ENCODE data around the gene DDX39B. TPM values are rescaled to one million over a fixed set of nuclear protein-coding genes. Genes with fewer than 3 reads are reported as not detected.
"Not testable (repeated sequence)": the region's sequence is repeated elsewhere in the genome, so short reads cannot be mapped to it uniquely, and the experiment has no call there.

Gene DDX39B
- polyA plus RNA-seq, 5 donors = 573 to 737 (median 621) TPM

- not testable (repeated sequence) for DNase-seq
Observed at GRCh38 chr6:31487674-31488073, 54.1 kb downstream of the DDX39B start.

- not testable (repeated sequence) for DNase-seq
Observed at GRCh38 chr6:31486065-31486837, 55.6 kb downstream of the DDX39B start.

GRCh38 chr6:31485055-31485454 lies 56.7 kb downstream of the DDX39B start:
- DNase-seq = no peak

- DNase-seq = no peak
Observed at GRCh38 chr6:31483392-31483791, 58.4 kb downstream of the DDX39B start.

GRCh38 chr6:31480574-31480973 lies 61.2 kb downstream of the DDX39B start:
- DNase-seq = no peak

Other genes starting within 250 kb of the DDX39B start
- gene HLA-B, start 184.8 kb downstream of the DDX39B start, polyA plus RNA-seq (ENCODE audit: insufficient read depth in 1 of 5, insufficient read length in 5 of 5, low replicate concordance in 1 of 5) = 100 to 1,000 TPM; 302 to 419 (median 365) TPM
- 10 to 100 TPM; 12.8 to 16.5 (median 15.5) TPM for gene MICA, start 138.4 kb downstream of the DDX39B start, polyA plus RNA-seq (ENCODE audit: insufficient read depth in 1 of 5, insufficient read length in 5 of 5, low replicate concordance in 1 of 5)
- 1 to 10 TPM in 4 of 5 donors, under 1 TPM in 1; 0.75 to 3.3 (median 1.8) TPM for gene MICB, start 43.9 kb downstream of the DDX39B start, polyA plus RNA-seq (ENCODE audit: insufficient read depth in 1 of 5, insufficient read length in 5 of 5, low replicate concordance in 1 of 5)
- gene MCCD1, start 13.0 kb downstream of the DDX39B start, polyA plus RNA-seq (ENCODE audit: insufficient read depth in 1 of 5, insufficient read length in 5 of 5, low replicate concordance in 1 of 5) = under 1 TPM in 1 of 5 donors, not detected in 4; 0.16 TPM
- gene ATP6V1G2, start 4.6 kb upstream of the DDX39B start, polyA plus RNA-seq (ENCODE audit: insufficient read depth in 1 of 5, insufficient read length in 5 of 5, low replicate concordance in 1 of 5) = 1 to 10 TPM; 2.6 to 6.4 (median 4.1) TPM
- 10 to 100 TPM; 16.7 to 26.2 (median 20.0) TPM for gene NFKBIL1, start 5.6 kb upstream of the DDX39B start, polyA plus RNA-seq (ENCODE audit: insufficient read depth in 1 of 5, insufficient read length in 5 of 5, low replicate concordance in 1 of 5)
- under 1 TPM; 0.16 to 0.52 (median 0.35) TPM for gene LTA, start 30.3 kb upstream of the DDX39B start, polyA plus RNA-seq (ENCODE audit: insufficient read depth in 1 of 5, insufficient read length in 5 of 5, low replicate concordance in 1 of 5)
- gene TNF, start 33.6 kb upstream of the DDX39B start, polyA plus RNA-seq (ENCODE audit: insufficient read depth in 1 of 5, insufficient read length in 5 of 5, low replicate concordance in 1 of 5) = under 1 TPM in 4 of 5 donors, not detected in 1; 0.21 to 0.48 (median 0.23) TPM
- gene LTB, start 40.4 kb upstream of the DDX39B start, polyA plus RNA-seq (ENCODE audit: insufficient read depth in 1 of 5, insufficient read length in 5 of 5, low replicate concordance in 1 of 5) = 1 to 10 TPM; 2.4 to 4.7 (median 2.5) TPM
- 1 to 10 TPM; 5.4 to 9.2 (median 6.6) TPM for gene LST1, start 44.3 kb upstream of the DDX39B start, polyA plus RNA-seq (ENCODE audit: insufficient read depth in 1 of 5, insufficient read length in 5 of 5, low replicate concordance in 1 of 5)
- gene NCR3, start 51.0 kb upstream of the DDX39B start, polyA plus RNA-seq (ENCODE audit: insufficient read depth in 1 of 5, insufficient read length in 5 of 5, low replicate concordance in 1 of 5) = under 1 TPM in 4 of 5 donors, not detected in 1; 0.21 to 0.73 (median 0.39) TPM
- 10 to 100 TPM; 18.6 to 25.9 (median 21.7) TPM for gene AIF1, start 73.2 kb upstream of the DDX39B start, polyA plus RNA-seq (ENCODE audit: insufficient read depth in 1 of 5, insufficient read length in 5 of 5, low replicate concordance in 1 of 5)
- 100 to 1,000 TPM; 128 to 193 (median 141) TPM for gene PRRC2A, start 78.7 kb upstream of the DDX39B start, polyA plus RNA-seq (ENCODE audit: insufficient read depth in 1 of 5, insufficient read length in 5 of 5, low replicate concordance in 1 of 5)
- gene BAG6, start 110.7 kb upstream of the DDX39B start, polyA plus RNA-seq (ENCODE audit: insufficient read depth in 1 of 5, insufficient read length in 5 of 5, low replicate concordance in 1 of 5) = 100 to 1,000 TPM; 171 to 262 (median 214) TPM
- 10 to 100 TPM in 1 of 5 donors, 1 to 10 TPM in 4; 4.5 to 12.0 (median 6.3) TPM for gene APOM, start 113.9 kb upstream of the DDX39B start, polyA plus RNA-seq (ENCODE audit: insufficient read depth in 1 of 5, insufficient read length in 5 of 5, low replicate concordance in 1 of 5)
- gene C6orf47, start 118.8 kb upstream of the DDX39B start, polyA plus RNA-seq (ENCODE audit: insufficient read depth in 1 of 5, insufficient read length in 5 of 5, low replicate concordance in 1 of 5) = 10 to 100 TPM; 15.3 to 19.6 (median 16.6) TPM
- gene GPANK1, start 123.0 kb upstream of the DDX39B start, polyA plus RNA-seq (ENCODE audit: insufficient read depth in 1 of 5, insufficient read length in 5 of 5, low replicate concordance in 1 of 5) = 10 to 100 TPM; 17.9 to 23.6 (median 21.5) TPM
- 100 to 1,000 TPM; 172 to 193 (median 189) TPM for gene CSNK2B, start 124.1 kb upstream of the DDX39B start, polyA plus RNA-seq (ENCODE audit: insufficient read depth in 1 of 5, insufficient read length in 5 of 5, low replicate concordance in 1 of 5)
- gene LY6G5B, start 128.0 kb upstream of the DDX39B start, polyA plus RNA-seq (ENCODE audit: insufficient read depth in 1 of 5, insufficient read length in 5 of 5, low replicate concordance in 1 of 5) = 10 to 100 TPM; 24.1 to 40.6 (median 31.2) TPM
- gene LY6G5C, start 139.1 kb upstream of the DDX39B start, polyA plus RNA-seq (ENCODE audit: insufficient read depth in 1 of 5, insufficient read length in 5 of 5, low replicate concordance in 1 of 5) = 1 to 10 TPM; 2.7 to 5.0 (median 4.4) TPM
- gene ABHD16A, start 161.3 kb upstream of the DDX39B start, polyA plus RNA-seq (ENCODE audit: insufficient read depth in 1 of 5, insufficient read length in 5 of 5, low replicate concordance in 1 of 5) = 10 to 100 TPM; 48.7 to 64.2 (median 59.9) TPM
- gene LY6G6F, start 164.9 kb upstream of the DDX39B start, polyA plus RNA-seq (ENCODE audit: insufficient read depth in 1 of 5, insufficient read length in 5 of 5, low replicate concordance in 1 of 5) = 1 to 10 TPM in 3 of 5 donors, under 1 TPM in 1, not detected in 1; 0.88 to 1.5 (median 1.2) TPM
- gene LY6G6D, start 173.3 kb upstream of the DDX39B start, polyA plus RNA-seq (ENCODE audit: insufficient read depth in 1 of 5, insufficient read length in 5 of 5, low replicate concordance in 1 of 5) = under 1 TPM in 3 of 5 donors, not detected in 2; 0.48 to 0.88 (median 0.80) TPM
- gene LY6G6C, start 179.7 kb upstream of the DDX39B start, polyA plus RNA-seq (ENCODE audit: insufficient read depth in 1 of 5, insufficient read length in 5 of 5, low replicate concordance in 1 of 5) = under 1 TPM; 0.39 to 0.93 (median 0.65) TPM
- 1 to 10 TPM; 2.4 to 3.8 (median 3.0) TPM for gene MPIG6B, start 181.4 kb upstream of the DDX39B start, polyA plus RNA-seq (ENCODE audit: insufficient read depth in 1 of 5, insufficient read length in 5 of 5, low replicate concordance in 1 of 5)
- 100 to 1,000 TPM; 137 to 213 (median 159) TPM for gene DDAH2, start 187.3 kb upstream of the DDX39B start, polyA plus RNA-seq (ENCODE audit: insufficient read depth in 1 of 5, insufficient read length in 5 of 5, low replicate concordance in 1 of 5)
- 100 to 1,000 TPM; 265 to 287 (median 272) TPM for gene CLIC1, start 194.5 kb upstream of the DDX39B start, polyA plus RNA-seq (ENCODE audit: insufficient read depth in 1 of 5, insufficient read length in 5 of 5, low replicate concordance in 1 of 5)
- gene MSH5, start 198.0 kb upstream of the DDX39B start, polyA plus RNA-seq (ENCODE audit: insufficient read depth in 1 of 5, insufficient read length in 5 of 5, low replicate concordance in 1 of 5) = 10 to 100 TPM; 27.3 to 45.6 (median 29.6) TPM
- 10 to 100 TPM in 1 of 5 donors, 1 to 10 TPM in 4; 6.6 to 12.2 (median 8.2) TPM for gene SAPCD1, start 220.7 kb upstream of the DDX39B start, polyA plus RNA-seq (ENCODE audit: insufficient read depth in 1 of 5, insufficient read length in 5 of 5, low replicate concordance in 1 of 5)
- gene VWA7, start 235.3 kb upstream of the DDX39B start, polyA plus RNA-seq (ENCODE audit: insufficient read depth in 1 of 5, insufficient read length in 5 of 5, low replicate concordance in 1 of 5) = 1 to 10 TPM; 1.6 to 3.7 (median 2.0) TPM